ENCODE measurements around the gene SC5D.
A peak's percentile ranks its signal among the peaks of the same experiment; 100 is the strongest.

SC5D gene, protein sequence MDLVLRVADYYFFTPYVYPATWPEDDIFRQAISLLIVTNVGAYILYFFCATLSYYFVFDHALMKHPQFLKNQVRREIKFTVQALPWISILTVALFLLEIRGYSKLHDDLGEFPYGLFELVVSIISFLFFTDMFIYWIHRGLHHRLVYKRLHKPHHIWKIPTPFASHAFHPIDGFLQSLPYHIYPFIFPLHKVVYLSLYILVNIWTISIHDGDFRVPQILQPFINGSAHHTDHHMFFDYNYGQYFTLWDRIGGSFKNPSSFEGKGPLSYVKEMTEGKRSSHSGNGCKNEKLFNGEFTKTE

GRCh38 chr11:121292495-121293287 lies at the start of gene SC5D:
TSS of gene SC5D (plus strand) at chr11:121292771. CDS start at chr11:121303376, 10,605 bp downstream.
- DNase-seq = peak; percentile 96

DNA sequence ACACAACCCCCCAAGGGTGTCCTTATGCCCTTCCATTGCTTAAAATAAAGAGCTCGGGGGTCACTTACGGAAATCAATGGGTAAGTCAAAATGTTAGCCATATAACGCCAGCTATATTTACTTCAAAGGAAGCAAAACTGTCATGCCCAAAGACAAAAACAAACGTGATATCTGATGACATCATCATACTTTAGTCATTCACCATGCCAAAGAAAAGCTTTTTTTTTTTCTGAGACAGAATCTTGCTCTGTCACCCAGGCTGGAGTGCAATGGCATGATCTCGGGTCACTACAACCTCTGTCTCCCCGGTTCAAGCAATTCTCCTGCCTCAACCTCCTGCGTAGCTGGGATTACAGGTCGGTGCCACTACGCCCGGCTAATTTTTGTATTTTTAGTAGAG lies 47.7 kb upstream of the SC5D start:
- DNase-seq = no peak

DNA sequence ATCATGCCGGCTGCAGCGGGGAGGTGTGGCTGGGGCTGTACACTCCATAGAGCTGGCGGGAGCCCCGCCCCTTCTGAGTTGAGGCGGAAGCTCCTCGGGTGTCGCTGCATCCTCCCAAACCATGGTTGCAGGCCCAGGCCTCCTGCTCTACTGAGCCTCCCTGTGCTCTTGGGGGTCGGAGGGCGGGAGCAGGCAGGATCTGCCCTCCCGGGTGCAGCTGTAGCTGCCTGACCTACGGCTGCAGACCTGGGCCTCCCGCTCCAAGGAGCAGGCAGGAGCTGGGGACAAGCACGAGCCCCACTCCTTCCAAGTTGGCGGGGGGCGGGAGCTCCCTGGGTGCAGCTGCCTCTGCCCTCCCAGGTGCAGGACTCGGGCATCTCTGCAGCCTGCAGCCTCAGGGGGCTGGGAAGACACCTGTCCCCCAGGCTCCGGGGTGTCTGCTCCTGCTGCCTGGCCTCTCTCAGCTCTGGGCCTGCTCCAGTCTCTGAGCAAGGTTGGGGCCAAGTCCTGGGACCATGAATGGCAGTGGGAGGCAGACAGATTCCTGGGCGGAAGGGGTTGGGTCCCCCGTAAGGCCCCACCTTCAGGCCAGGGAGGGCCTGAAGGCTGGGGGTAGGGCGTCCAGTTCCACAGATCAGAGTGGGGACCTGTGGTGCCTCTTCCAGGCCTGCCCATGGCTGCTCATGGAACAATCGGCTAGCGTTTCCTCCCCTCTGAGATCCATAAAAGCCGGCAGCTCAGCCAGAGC lies 46.4 kb upstream of the SC5D start:
- no peak for DNase-seq

DNA sequence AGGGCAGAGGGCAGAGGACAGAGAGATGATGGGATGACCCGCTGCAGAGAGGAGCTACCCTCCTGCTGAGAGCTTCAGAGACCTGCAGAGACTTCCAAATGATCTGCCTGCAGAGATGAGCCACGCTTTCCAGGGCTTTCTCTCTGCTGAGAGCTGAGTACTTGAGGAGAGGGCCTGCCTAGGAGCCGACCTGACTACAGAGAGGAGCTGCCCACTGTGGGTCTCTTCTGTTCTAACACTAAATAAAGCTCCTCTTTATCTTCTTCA lies 45.9 kb upstream of the SC5D start:
- DNase-seq = no peak

DNA sequence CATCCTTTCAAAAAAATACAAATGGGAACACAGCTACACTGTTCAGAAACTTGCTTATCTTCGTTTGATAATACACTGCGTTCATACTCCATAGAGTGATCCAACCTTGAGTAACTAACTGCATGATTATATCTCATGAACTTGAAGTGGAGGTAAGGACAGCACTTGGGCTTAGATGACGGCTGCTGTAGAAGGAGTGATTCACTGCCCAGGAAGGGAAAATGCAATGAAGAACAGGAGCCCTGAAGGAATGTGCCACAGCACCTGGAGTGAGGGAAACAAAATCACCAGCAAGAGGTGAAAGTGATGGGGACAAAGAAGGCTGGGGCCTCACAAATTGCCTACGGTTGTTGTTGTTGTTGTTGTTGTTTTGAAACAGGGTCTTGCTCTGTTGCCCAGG lies 44.1 kb upstream of the SC5D start:
- no peak for DNase-seq

DNA sequence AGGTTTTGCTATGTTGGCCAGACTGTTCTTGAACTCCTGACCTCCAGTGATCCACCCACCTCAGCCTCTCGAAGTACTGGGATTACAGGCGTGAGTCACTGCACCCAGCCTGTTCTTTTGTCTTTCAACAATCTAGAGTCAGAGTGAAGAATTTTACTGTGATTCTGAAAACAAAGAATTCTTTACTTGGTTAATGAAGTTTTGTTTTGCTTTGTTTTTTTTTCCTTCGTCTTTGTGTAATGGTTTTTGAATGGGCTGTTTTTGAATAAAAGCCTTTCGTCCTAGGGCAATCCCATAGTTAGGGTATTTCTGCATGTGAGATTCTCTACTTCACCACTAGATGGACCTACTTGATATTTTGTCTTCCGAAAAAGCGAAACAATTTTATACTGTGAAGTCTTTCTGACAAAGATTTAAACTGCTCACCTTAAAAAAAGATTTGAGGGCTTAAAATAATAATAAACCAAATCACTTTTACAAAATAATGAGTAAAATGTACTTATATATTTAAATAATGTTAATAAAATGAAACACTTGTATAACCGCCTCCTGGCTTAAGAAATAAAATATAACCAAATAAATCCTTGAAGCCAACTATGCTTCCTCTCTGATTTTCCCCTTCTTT lies 43.4 kb upstream of the SC5D start:
- no peak for DNase-seq

- DNase-seq = no peak
Observed at GRCh38 chr11:121250843-121251242, 41.7 kb upstream of the SC5D start.

- DNase-seq = no peak
Observed at GRCh38 chr11:121253951-121254350, 38.6 kb upstream of the SC5D start.

- no peak for DNase-seq
Observed at GRCh38 chr11:121254756-121255155, 37.8 kb upstream of the SC5D start.

DNA sequence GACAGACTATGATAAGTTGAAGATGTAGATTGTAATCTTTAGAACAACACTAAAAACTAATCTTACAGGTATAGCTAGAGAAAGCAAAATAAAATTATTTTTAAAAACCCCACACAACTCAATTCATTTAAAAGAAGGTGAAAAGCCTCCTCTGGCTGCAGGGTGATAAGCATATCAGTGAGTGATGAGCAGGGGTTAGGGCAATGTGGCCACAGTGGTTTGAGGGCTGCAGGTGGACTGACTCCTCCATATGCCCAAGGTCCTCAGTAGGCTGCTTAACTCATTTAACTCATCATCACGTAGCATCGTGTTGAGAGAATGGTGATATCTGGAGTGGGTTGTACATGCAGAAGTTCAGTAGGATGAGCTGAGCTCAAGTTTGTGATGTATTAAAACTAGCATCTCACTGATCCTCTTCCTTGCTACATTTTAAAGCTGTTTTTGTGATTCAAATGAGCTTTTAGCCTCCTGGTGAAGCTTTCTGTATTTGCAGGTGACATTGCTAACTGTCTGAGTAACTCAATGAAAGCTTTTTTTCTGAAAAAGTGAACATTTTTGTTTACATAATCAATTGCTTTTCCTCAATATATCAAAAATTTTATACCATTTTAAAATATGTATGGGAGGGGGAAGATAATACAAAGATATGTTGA lies 37.0 kb upstream of the SC5D start:
- DNase-seq = no peak

- DNase-seq = no peak
Observed at GRCh38 chr11:121257289-121257688, 35.3 kb upstream of the SC5D start.

- DNase-seq = no peak
Observed at GRCh38 chr11:121257976-121258375, 34.6 kb upstream of the SC5D start.

DNA sequence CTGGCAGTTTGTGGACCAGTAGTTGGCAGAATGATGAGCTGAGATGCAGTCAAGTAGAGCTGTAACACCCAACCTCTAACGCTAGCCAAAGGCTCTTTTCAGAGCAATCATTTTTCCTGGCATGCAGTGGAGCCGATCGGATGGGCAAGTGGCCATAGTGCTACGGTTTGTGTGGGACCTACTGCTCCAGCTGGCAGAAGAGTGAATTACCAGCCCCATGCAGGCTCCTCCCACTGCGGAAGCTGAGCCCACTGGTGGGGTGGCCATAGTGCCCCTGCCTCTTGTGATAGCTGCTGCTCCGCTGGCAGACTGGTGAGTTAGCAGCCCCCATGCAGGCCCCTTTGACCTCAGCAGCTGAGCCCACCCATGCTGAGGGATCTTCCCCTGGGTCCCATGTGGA lies 27.0 kb upstream of the SC5D start:
- DNase-seq = no peak

- no peak for DNase-seq
Observed at GRCh38 chr11:121268581-121268980, 24.0 kb upstream of the SC5D start.

DNA sequence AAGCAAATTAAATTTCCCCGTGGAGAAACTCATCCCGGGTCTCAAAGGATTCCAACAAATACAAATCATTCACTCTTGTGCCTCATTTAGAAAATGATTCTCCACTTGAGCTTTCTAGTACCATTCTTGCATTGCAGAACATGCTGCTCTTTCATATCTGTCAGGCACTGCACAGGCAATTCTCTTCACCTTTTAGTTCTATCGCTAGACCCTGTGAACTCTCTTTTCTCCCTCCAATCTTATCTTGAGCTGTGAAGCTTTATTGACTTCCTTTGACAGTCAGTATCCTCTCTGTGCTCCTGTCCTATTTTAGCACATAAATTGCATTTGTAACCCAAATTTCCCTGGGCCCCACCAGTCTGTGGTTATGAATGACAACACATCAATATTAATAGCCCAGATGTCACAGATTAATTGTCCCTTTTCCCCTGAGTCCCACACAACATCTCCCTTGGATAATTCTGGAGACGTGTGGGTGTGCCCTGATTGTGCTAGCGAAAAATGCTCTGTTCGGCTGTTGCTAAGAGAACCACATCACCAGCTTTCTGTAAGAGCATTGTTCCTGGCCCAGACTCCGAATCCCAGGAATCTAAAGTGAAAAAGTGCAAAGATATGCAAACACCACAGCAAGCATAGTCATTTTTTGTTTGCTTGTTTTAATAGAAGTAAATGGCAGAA lies 22.4 kb upstream of the SC5D start:
- DNase-seq = no peak

GRCh38 chr11:121274332-121274991 lies 18.1 kb upstream of the SC5D start:
- DNase-seq = no peak

DNA sequence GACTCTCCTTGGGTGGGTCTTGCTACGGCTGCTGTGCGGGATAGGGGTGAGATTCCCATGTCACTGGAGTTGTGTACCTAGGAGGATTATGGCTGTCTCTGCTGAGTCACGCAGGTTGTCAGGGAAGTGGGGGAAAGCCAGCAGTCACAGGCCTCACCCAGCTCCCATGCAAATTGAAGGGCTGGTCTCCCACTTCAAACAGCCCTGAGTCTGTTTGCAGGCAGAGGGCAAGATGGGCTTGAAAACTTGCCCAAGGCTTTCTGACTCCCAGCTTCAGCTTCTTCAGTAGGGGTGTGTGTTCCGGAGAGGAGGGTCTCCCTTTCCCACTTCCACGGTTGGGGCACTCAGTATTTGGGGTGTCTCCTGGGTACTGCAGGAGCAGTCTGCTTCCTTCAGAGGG lies 10.9 kb upstream of the SC5D start:
- DNase-seq = no peak

DNA sequence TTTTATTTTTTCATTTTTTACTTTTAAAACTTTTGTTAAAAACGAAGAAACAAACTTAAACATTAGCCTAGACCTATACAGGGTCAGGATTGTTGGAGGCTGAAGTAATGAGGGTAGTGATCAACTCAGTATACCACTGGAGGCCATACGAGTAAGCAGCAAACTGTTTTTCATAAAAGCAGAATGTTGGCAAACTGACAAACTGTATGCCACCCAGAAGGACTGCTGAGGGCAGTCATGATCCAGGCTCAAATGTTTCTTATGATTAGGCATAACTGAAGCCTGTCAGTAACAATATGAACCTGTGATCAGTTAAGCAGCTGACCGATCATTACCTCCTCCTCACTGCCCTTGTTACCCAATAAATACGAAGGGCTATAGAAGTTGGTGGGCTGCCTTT lies 10.2 kb upstream of the SC5D start:
- DNase-seq = no peak

- DNase-seq = no peak
Observed at GRCh38 chr11:121282886-121283502, 9.6 kb upstream of the SC5D start.

DNA sequence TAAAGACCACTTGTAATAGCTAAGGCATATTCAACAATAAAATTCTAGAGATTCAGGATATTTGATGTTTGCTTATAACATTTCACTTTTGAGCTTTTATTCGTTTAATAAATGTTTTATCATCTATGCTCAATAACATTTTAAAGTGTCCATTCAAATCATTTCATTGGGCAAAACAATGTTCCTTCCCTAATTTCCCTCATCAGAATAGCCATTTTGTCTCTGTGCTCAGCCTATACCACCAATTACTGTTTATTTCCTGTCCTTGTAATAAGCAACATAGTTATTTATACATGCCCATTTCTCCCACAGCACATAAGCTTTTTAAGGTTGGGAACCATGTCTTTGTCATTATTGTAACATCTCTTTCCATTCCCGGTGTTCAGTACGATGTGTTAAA lies 1.3 kb upstream of the SC5D start:
- DNase-seq = no peak

GRCh38 chr11:121291896-121292494 lies 576 bp upstream of the SC5D start:
- DNase-seq = no peak

Measured in activated CD8-positive, alpha-beta memory T cell treated with anti-CD3 and anti-CD28 coated beads, Interleukin-2, amount 50 U/mL, for 48 hours (primary cell).